Fibroblast of the aortic adventitia (primary cell): ENCODE measurements around the gene SLC23A1. TPM values are rescaled to one million over a fixed set of nuclear protein-coding genes. Genes with fewer than 3 reads are reported as not detected.

Experiments used
- DNase-seq: peaks from one replicate; pipeline ENCODE4 v3.0.0-alpha.2; 2010; ENCODE audit warnings: low read depth
- H3K4me3 ChIP-seq: 2 replicates; pipeline ENCODE4 v1.5.1; 2011; ENCODE audit warnings: low read depth, mild to moderate bottlenecking, control low read depth, low read length, moderate library complexity
- total RNA-seq: library from RNA; depleted of rRNA; stranded (reverse); fragments of >200 nt; gene quantifications from 2 replicates; pipeline ENCODE4 v1.2.3, GENCODE V29; 2012; ENCODE audit warnings: low replicate concordance
- TF ChIP-seq, protein P1 (sequence below): IDR thresholded peaks from 2 replicates; pipeline ENCODE4 v1.5.1; 2011; ENCODE audit warnings: mild to moderate bottlenecking, low read length, control low read depth, inconsistent platforms; ENCODE audit not compliant: insufficient read depth

Gene SLC23A1
- not detected in 2 replicates for total RNA-seq

DNA sequence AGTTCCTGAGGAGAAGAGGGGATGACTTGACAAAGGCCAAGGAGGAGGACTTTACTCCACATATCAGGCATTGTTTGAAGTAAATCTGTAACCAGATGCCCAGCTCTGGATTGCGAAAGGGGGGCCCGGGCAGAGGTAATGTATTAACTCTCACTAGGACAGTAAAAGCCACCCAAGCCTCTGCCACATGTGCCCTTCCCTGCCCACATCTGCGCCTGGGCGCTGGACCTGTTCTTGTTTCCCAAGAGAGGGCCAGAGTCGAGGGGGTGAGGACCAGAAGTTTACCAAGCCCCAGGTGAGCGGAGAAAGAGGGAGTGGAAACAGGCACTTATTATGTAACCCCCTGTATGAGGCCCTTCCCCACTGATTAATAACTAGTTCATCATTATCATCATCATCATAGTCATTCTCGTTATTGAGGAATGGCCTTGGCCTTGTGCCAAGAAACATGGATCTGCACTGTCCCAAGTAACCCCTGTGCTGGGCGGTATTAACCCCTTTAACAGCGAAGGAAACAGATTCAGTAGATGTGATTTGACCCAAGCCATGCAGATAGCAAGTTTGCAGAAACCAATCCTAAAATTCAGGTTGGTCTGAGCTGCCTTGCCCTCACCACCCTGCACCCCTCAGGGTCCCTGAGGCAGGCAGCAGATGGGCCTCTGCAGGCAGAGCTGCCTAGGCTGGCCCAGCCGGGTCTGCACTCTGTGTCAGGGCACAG lies at the start of gene SLC23A1:
TSS of gene SLC23A1 (minus strand) at position 23 of the 718 bp plus-strand sequence. CDS start 44 bp downstream, outside the sequence.
- no peak within 1 kb of the TSS for H3K4me3 ChIP-seq
- DNase-seq = no peak
- TF ChIP-seq, protein P1, sequence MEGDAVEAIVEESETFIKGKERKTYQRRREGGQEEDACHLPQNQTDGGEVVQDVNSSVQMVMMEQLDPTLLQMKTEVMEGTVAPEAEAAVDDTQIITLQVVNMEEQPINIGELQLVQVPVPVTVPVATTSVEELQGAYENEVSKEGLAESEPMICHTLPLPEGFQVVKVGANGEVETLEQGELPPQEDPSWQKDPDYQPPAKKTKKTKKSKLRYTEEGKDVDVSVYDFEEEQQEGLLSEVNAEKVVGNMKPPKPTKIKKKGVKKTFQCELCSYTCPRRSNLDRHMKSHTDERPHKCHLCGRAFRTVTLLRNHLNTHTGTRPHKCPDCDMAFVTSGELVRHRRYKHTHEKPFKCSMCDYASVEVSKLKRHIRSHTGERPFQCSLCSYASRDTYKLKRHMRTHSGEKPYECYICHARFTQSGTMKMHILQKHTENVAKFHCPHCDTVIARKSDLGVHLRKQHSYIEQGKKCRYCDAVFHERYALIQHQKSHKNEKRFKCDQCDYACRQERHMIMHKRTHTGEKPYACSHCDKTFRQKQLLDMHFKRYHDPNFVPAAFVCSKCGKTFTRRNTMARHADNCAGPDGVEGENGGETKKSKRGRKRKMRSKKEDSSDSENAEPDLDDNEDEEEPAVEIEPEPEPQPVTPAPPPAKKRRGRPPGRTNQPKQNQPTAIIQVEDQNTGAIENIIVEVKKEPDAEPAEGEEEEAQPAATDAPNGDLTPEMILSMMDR = no peak

DNA sequence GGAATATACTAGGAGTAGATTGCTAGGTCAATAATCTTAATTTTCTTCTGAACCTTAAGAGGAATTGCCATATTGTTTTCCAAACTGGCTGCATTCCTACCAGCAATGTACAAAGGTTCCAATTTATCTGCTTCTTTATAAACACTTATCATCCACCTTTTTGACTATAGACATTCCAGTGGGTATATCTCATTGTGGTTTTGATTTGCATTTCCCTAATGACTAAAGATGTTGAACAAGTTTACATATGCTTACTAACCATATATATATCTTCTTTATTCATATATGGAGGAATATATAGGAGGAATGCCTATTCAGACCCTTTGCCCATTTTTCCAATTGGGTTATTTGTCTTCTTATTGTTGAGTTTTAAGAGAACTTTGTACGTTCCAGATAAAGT lies 48.6 kb upstream of the SLC23A1 start:
- no peak overlapping the region for H3K4me3 ChIP-seq
- no peak for DNase-seq
- TF ChIP-seq, protein P1 = no peak

DNA sequence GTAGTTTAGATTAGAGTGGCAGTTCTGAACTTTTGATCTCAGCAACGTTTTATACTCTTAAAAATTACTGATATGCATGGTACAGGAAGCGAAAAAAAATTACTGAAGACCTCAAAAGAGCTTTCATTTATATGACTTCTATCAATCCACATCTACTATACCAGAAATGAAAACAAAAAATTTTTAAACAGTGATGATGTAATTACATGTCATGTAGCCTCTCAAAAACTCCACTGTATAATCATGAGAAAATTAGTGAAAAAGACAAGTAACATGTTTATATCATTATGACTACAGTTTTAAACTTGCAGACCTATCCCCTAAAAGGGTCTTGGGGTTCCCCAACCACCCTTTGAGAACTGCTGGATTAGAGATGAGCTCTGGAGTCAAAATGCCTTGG lies 46.9 kb upstream of the SLC23A1 start:
- TF ChIP-seq, protein P1 = no peak
- DNase-seq = no peak
- no peak overlapping the region for H3K4me3 ChIP-seq

DNA sequence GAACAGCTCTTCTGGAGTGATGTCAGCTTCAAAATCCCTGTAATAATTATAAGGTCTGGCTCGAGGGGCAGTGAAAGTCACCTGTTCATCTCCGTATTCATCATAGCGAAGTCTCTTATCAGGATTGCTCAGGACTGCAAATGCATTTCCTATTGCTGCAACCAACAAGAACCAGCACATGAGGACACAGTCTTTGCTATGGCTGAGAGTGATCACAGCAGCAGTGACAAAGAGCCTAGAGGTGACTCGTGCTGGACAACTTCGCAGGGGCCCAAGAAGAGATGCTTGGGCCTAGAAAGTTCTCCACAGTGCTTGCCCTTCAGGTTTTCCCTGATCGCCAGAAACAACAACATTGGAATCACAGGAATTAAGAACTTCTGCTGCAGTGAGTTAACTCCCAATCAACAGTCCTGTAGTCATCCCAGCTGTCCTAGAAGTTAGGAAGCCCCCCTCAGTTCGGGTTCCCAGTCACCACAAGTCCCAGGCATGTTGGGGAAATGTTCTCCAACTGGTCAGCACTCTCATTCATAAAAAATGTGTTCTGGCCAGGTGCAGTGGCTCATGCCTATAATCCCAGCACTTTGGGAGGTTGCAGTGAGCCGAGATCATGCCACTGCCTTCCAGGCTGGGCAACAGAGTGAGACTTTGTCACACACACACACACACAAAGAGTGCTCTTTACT lies 43.2 kb upstream of the SLC23A1 start:
- no peak for DNase-seq
- no peak overlapping the region for H3K4me3 ChIP-seq
- TF ChIP-seq, protein P1 = no peak

DNA sequence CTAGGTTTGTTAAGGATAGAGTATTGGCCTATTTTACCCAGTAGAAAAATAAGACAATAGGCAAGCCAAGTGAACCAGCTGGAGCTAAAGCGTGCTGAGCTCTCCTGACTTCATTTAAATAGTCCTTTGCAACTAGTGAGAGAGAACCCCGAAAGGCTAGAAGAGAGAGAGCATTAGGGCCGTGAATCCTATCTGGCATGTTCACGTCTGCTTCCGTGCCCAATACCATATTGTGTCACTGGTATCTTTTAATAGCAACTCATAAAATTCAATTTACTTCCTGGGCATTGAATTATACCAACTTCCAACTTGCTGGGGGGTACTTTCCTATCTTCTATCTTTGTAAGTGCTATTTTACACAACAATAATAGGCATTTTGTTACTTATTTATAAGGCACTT lies 42.4 kb upstream of the SLC23A1 start:
- H3K4me3 ChIP-seq = no peak overlapping the region
- TF ChIP-seq, protein P1 = no peak

DNA sequence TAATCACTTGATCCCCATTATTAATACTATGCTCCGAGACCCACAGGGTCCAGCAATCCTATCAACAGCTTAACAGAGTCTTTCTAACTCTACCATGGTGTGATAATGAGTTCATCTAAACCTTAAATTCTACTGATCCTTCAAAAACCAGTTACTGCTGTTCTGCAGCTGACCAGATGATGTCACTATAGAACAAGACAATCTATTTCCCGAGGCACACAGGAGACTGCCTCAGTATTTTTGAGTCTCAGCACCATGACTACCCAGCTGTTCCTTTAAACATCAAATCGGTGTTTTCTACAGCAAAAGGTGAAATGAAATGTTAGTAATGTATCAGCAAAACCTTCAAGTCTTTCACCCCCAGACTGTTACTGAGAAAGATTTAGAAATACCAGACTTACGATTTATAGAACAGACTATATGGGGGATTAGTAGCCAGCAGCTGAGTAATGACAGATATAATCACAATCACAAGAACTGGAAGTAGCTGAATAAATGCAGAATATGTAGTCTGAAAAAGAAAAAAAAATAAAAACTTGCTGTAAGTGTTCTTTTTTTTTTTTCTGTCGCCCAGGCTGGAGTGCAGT lies 39.3 kb upstream of the SLC23A1 start:
- DNase-seq = peak; percentile 83
- H3K4me3 ChIP-seq = no peak overlapping the region
- TF ChIP-seq, protein P1 = peak; percentile 83

More for the DNA sequence above, 42.4 kb upstream of the SLC23A1 start:
- DNase-seq = no peak
